ENCODE results near the gene NANOG.
"Not testable (repeated sequence)": the region's sequence is repeated elsewhere in the genome, so short reads cannot be mapped to it uniquely, and the experiment has no call there.

Gene NANOG

GRCh38 chr12:7788884-7789528, at the start of gene NANOG:
Gene NANOG, plus strand, starts transcription at chr12:7789402. Its CDS starts 213 bp downstream, at chr12:7789615.
- not testable (repeated sequence) for DNase-seq (ENCODE audit: low read depth in 4 of 4, low spot score in 1 of 4)

GRCh38 chr12:7747246-7747645, 42.0 kb upstream of the NANOG start, which contains the start of gene CLEC4C:
Gene CLEC4C, minus strand, starts transcription at chr12:7747375. Its CDS starts 27 bp downstream, at chr12:7747348.
- no peak for DNase-seq (ENCODE audit: low read depth in 4 of 4, low spot score in 1 of 4)

- DNase-seq (ENCODE audit: low read depth in 4 of 4, low spot score in 1 of 4): no peak
These were observed 40.4 kb upstream of the NANOG start for GRCh38 chr12:7748852-7749251.

- no peak for DNase-seq (ENCODE audit: low read depth in 4 of 4, low spot score in 1 of 4)
These were observed 39.8 kb upstream of the NANOG start for GRCh38 chr12:7749442-7749841.

- no peak for DNase-seq (ENCODE audit: low read depth in 4 of 4, low spot score in 1 of 4)
These were observed 38.9 kb upstream of the NANOG start for GRCh38 chr12:7750350-7750749.

- DNase-seq (ENCODE audit: low read depth in 4 of 4, low spot score in 1 of 4): no peak
These were observed 37.8 kb upstream of the NANOG start for GRCh38 chr12:7751394-7751793.

GRCh38 chr12:7751941-7752922, 37.0 kb upstream of the NANOG start:
- not testable (repeated sequence) for DNase-seq (ENCODE audit: low read depth in 4 of 4, low spot score in 1 of 4)

GRCh38 chr12:7755668-7756067, 33.5 kb upstream of the NANOG start:
- DNase-seq (ENCODE audit: low read depth in 4 of 4, low spot score in 1 of 4): not testable (repeated sequence)

- DNase-seq (ENCODE audit: low read depth in 4 of 4, low spot score in 1 of 4): no peak
These were observed 32.2 kb upstream of the NANOG start for GRCh38 chr12:7756993-7757392.

- DNase-seq (ENCODE audit: low read depth in 4 of 4, low spot score in 1 of 4): no peak
These were observed 30.4 kb upstream of the NANOG start for GRCh38 chr12:7758766-7759140.

- no peak for DNase-seq (ENCODE audit: low read depth in 4 of 4, low spot score in 1 of 4)
These were observed 19.2 kb upstream of the NANOG start for GRCh38 chr12:7769999-7770398.

- DNase-seq (ENCODE audit: low read depth in 4 of 4, low spot score in 1 of 4): no peak
These were observed 7.9 kb upstream of the NANOG start for GRCh38 chr12:7781274-7781673.

- DNase-seq (ENCODE audit: low read depth in 4 of 4, low spot score in 1 of 4): no peak
These were observed 7.1 kb upstream of the NANOG start for GRCh38 chr12:7782055-7782454.

GRCh38 chr12:7783433-7783832, 5.8 kb upstream of the NANOG start:
- DNase-seq (ENCODE audit: low read depth in 4 of 4, low spot score in 1 of 4): not testable (repeated sequence)

GRCh38 chr12:7784701-7785100, 4.5 kb upstream of the NANOG start:
- no peak for DNase-seq (ENCODE audit: low read depth in 4 of 4, low spot score in 1 of 4)

GRCh38 chr12:7787574-7788293, 1.5 kb upstream of the NANOG start:
- no peak for DNase-seq (ENCODE audit: low read depth in 4 of 4, low spot score in 1 of 4)

- DNase-seq (ENCODE audit: low read depth in 4 of 4, low spot score in 1 of 4): no peak
These were observed 925 bp upstream of the NANOG start for GRCh38 chr12:7788294-7788660.

- DNase-seq (ENCODE audit: low read depth in 4 of 4, low spot score in 1 of 4): no peak
These were observed 4.0 kb downstream of the NANOG start for GRCh38 chr12:7793211-7793610.

- not testable (repeated sequence) for DNase-seq (ENCODE audit: low read depth in 4 of 4, low spot score in 1 of 4)
These were observed 8.1 kb downstream of the NANOG start for GRCh38 chr12:7797269-7797668.

- no peak for DNase-seq (ENCODE audit: low read depth in 4 of 4, low spot score in 1 of 4)
These were observed 8.6 kb downstream of the NANOG start for GRCh38 chr12:7797698-7798398.

GRCh38 chr12:7798750-7799308, 9.6 kb downstream of the NANOG start:
- not testable (repeated sequence) for DNase-seq (ENCODE audit: low read depth in 4 of 4, low spot score in 1 of 4)
